ENCODE data around the gene TMC7.

Gene TMC7

DNA sequence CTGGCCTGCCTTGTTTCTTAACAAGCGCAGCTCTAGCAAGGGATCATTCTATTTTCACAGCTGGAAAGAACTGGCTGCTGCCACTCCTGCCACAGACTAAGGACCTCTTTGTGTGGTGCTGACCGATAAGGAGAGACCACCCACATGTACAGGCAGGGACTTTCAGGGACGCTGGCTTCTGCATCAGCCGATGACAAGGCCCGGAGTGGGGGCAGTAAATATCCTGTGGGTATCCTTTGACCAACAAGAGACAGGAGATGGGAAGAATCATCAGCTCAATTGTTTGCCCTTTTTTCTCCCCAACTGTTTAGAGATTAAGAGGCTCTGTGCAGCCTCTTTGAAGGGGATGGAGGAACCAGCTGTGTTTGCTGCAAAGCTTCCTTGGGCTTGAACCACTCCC, 120.9 kb downstream of the TMC7 start:
- H3K27ac ChIP-seq (replicated peaks): no peak overlapping the region
- H3K4me3 ChIP-seq (replicated peaks; ENCODE audit: insufficient read depth, low read length): no peak overlapping the region
- no peak for TF ChIP-seq POLR2AphosphoS5 (IDR thresholded peaks at IDR 0.05; ENCODE audit: low read depth)
- TF ChIP-seq, protein P1, sequence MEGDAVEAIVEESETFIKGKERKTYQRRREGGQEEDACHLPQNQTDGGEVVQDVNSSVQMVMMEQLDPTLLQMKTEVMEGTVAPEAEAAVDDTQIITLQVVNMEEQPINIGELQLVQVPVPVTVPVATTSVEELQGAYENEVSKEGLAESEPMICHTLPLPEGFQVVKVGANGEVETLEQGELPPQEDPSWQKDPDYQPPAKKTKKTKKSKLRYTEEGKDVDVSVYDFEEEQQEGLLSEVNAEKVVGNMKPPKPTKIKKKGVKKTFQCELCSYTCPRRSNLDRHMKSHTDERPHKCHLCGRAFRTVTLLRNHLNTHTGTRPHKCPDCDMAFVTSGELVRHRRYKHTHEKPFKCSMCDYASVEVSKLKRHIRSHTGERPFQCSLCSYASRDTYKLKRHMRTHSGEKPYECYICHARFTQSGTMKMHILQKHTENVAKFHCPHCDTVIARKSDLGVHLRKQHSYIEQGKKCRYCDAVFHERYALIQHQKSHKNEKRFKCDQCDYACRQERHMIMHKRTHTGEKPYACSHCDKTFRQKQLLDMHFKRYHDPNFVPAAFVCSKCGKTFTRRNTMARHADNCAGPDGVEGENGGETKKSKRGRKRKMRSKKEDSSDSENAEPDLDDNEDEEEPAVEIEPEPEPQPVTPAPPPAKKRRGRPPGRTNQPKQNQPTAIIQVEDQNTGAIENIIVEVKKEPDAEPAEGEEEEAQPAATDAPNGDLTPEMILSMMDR (IDR thresholded peaks at IDR 0.05; ENCODE audit: insufficient read depth, low read length): no peak
- TF ChIP-seq SPI1 (IDR thresholded peaks at IDR 0.05; ENCODE audit: borderline replicate concordance, low read depth): no peak
- no peak for TF ChIP-seq GABPA (IDR thresholded peaks at IDR 0.05; ENCODE audit: low read depth)
- TF ChIP-seq, protein P2, sequence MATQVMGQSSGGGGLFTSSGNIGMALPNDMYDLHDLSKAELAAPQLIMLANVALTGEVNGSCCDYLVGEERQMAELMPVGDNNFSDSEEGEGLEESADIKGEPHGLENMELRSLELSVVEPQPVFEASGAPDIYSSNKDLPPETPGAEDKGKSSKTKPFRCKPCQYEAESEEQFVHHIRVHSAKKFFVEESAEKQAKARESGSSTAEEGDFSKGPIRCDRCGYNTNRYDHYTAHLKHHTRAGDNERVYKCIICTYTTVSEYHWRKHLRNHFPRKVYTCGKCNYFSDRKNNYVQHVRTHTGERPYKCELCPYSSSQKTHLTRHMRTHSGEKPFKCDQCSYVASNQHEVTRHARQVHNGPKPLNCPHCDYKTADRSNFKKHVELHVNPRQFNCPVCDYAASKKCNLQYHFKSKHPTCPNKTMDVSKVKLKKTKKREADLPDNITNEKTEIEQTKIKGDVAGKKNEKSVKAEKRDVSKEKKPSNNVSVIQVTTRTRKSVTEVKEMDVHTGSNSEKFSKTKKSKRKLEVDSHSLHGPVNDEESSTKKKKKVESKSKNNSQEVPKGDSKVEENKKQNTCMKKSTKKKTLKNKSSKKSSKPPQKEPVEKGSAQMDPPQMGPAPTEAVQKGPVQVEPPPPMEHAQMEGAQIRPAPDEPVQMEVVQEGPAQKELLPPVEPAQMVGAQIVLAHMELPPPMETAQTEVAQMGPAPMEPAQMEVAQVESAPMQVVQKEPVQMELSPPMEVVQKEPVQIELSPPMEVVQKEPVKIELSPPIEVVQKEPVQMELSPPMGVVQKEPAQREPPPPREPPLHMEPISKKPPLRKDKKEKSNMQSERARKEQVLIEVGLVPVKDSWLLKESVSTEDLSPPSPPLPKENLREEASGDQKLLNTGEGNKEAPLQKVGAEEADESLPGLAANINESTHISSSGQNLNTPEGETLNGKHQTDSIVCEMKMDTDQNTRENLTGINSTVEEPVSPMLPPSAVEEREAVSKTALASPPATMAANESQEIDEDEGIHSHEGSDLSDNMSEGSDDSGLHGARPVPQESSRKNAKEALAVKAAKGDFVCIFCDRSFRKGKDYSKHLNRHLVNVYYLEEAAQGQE (IDR thresholded peaks at IDR 0.05; ENCODE audit: insufficient replicate concordance, low read depth): no peak
- DNase-seq (ENCODE audit: low read depth in 1 of 2, low spot score in 1 of 2): no peak
- H3K27me3 ChIP-seq (ENCODE audit: insufficient read depth, poor library complexity, severe bottlenecking): no peaks in the 10 kb centered on the region

DNA sequence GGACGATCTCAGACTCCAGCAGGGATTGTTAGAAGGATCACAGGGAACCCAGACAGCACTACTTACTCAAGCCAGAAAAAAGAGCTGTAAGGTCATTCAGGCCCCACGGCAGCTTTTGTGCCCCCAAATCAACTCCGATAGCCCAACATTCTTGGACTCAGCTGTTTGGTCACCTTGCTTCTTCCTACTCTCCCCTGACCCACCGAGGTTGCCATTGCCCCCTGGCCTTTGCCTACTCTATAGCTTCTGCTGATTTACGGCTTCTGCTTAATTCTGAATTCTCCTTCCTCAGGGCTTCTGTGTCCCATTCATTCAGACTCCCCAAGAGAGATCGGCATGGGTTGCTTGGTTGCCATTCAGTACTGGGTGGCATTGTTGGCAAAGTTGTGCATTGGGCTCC, 121.4 kb downstream of the TMC7 start:
- no peak overlapping the region for H3K4me3 ChIP-seq (replicated peaks; ENCODE audit: insufficient read depth, low read length)
- TF ChIP-seq, protein P2 (IDR thresholded peaks at IDR 0.05; ENCODE audit: insufficient replicate concordance, low read depth): no peak
- TF ChIP-seq, protein P1 (IDR thresholded peaks at IDR 0.05; ENCODE audit: insufficient read depth, low read length): no peak
- no peak for TF ChIP-seq SPI1 (IDR thresholded peaks at IDR 0.05; ENCODE audit: borderline replicate concordance, low read depth)
- TF ChIP-seq GABPA (IDR thresholded peaks at IDR 0.05; ENCODE audit: low read depth): no peak
- no peak for TF ChIP-seq POLR2AphosphoS5 (IDR thresholded peaks at IDR 0.05; ENCODE audit: low read depth)
- no peaks in the 10 kb centered on the region for H3K27me3 ChIP-seq (ENCODE audit: insufficient read depth, poor library complexity, severe bottlenecking)
- no peak for DNase-seq (ENCODE audit: low read depth in 1 of 2, low spot score in 1 of 2)
- no peak overlapping the region for H3K27ac ChIP-seq (replicated peaks)

DNA sequence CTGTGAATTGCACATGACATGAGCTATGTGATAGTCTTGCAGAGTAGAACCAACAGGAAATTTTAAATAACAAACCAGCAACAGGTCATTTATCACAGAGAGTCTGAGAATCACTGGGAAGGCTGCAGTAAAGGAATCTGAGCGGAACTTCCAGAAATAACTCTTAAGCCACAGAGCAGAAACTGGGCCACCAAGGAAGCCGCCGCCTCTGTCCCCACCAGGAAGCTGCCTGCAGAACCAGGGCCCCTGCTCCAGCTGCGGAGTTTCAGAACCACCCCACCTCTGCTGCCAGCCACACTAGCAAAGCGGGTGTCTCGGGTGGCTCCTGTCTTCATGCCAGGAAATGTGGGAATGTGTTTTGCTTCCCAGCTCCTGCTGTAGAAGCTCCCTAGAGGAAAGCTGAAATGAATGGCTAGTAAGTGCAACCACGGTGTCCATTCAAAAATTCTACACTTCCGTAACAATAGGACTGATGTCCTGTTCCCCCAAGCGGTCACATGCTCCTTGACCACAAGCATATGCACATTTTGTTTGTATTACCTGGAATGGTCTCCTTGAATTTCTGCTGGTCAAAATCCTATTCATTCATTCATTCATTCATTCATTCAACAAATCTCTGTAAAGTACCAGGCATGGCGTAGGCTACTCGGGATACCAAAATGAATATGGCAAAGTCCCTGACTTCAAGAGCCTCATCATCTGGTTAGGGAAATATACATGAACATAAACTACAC, 122.3 kb downstream of the TMC7 start:
- no peak for DNase-seq (ENCODE audit: low read depth in 1 of 2, low spot score in 1 of 2)
- H3K27me3 ChIP-seq (ENCODE audit: insufficient read depth, poor library complexity, severe bottlenecking): no peaks in the 10 kb centered on the region
- TF ChIP-seq, protein P1 (IDR thresholded peaks at IDR 0.05; ENCODE audit: insufficient read depth, low read length): no peak
- TF ChIP-seq, protein P2 (IDR thresholded peaks at IDR 0.05; ENCODE audit: insufficient replicate concordance, low read depth): no peak
- TF ChIP-seq GABPA (IDR thresholded peaks at IDR 0.05; ENCODE audit: low read depth): no peak
- TF ChIP-seq POLR2AphosphoS5 (IDR thresholded peaks at IDR 0.05; ENCODE audit: low read depth): no peak
- TF ChIP-seq SPI1 (IDR thresholded peaks at IDR 0.05; ENCODE audit: borderline replicate concordance, low read depth): no peak
- no peak overlapping the region for H3K4me3 ChIP-seq (replicated peaks; ENCODE audit: insufficient read depth, low read length)
- H3K27ac ChIP-seq (replicated peaks): no peak overlapping the region
